GM21723 (cell line): Measurements from ENCODE around the gene ATP11C.
"Not testable (repeated sequence)": the region's sequence is repeated elsewhere in the genome, so short reads cannot be mapped to it uniquely, and the experiment has no call there.

Source experiments
- ATAC-seq: cut with Tn5 transposase; IDR thresholded peaks from one replicate; pipeline ENCODE4 v1.9.1; 2021; ENCODE audit warnings: mild to moderate bottlenecking, moderate library complexity; ENCODE audit not compliant: unreplicated experiment

ATP11C gene

GRCh38 chrX:139932901-139933796 is at the start of gene ATP11C:
Gene ATP11C (minus strand): TSS chrX:139933053. CDS start chrX:139932042, 1,011 bp downstream.
- peak; percentile 79 for ATAC-seq

DNA sequence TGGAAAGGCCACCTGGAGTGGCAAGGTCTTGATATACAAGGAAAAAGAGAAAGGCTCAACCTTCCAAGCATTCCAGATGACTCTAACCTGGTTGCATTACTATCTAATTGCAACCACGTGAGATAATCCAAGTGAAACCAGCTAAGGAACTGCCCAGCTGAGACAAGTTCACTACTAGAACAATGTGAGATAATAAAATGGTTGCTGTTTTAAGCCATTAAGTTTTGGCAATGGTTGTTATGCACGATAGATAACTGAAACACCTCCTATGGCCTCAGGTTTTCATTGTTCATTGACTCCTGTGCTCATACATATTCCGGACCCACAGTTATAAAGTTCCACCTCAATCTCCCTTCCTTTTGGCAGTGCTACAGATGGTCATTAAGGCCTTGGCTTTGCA is 41.6 kb upstream of the ATP11C start:
- ATAC-seq = no peak

- ATAC-seq = no peak
These were observed 40.1 kb upstream of the ATP11C start for GRCh38 chrX:139972629-139973624.

DNA sequence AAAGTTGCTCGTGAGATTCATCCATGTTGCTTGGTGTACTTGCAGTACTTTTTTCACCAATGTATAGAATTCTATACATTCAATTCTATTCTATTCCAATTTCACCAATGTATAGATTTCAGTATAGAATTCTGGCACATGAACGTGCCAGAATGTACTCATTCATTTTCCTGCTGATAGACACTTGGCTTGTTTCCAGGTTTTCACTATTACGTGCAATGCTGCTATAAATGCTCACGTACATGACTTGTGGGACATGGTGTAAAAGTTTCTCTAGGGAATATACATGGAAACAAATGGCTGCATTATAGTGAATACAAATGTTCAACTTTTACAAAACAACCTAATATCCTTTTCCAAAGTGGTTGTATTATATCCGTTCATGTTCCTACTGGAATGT is 39.3 kb upstream of the ATP11C start:
- ATAC-seq = no peak

- ATAC-seq = no peak
These were observed 38.5 kb upstream of the ATP11C start for GRCh38 chrX:139971394-139971749.

DNA sequence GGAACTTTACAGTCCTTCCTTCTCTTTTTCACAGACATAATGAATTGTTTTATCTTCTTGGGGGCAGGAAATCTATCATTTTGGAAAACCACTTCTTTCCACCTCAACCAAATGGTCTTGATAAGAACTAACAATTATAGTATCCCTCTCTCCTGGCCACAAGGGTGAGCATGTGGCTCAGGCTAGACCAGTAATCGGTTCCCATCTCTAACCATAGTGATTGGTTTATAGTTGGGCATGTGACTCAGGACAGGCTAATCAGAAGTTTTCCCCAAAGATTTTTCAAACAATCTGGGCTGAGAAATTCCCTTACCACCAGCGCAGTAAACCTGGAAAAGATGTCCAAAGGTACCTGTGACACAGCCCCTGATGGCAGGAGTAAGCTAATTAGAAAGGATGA is 36.4 kb upstream of the ATP11C start:
- ATAC-seq = no peak

DNA sequence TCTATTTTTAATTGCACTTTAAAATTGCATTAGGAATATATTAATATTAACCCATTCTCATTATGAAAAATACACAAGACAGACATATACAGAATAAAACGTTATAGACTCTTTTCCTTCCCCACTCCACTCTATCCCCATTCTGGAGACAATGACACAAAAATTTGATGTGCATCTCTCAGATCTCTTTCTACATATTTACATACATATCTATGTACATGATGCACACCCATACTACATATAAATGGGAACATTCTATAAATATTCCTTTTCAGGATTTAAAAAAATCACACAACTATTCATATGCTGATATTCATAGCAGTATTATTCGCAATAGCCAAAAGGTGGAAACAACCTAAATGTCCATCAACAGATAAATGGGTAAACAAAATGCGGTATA is 34.9 kb upstream of the ATP11C start:
- ATAC-seq = no peak

DNA sequence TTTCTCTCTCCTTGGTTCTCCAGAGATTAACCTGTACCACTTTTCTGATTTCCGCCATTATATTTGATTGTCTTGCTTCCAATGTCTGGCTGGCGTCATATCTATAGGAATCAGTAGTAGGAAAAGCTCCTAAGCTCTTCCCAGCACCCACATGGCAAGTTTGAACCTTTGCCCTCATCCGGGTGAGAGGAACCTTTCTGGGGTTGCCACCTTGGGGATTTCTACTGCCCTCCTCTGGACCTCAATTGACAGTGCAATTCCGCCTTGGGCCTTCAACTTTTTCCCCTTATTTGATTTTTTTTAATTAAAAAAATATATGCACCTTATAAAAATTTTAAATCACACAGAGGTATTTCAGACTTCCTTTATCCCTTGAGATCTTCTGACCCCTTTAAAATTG is 34.4 kb upstream of the ATP11C start:
- ATAC-seq = no peak

GRCh38 chrX:139966159-139966558 is 33.3 kb upstream of the ATP11C start:
- not testable (repeated sequence) for ATAC-seq

DNA sequence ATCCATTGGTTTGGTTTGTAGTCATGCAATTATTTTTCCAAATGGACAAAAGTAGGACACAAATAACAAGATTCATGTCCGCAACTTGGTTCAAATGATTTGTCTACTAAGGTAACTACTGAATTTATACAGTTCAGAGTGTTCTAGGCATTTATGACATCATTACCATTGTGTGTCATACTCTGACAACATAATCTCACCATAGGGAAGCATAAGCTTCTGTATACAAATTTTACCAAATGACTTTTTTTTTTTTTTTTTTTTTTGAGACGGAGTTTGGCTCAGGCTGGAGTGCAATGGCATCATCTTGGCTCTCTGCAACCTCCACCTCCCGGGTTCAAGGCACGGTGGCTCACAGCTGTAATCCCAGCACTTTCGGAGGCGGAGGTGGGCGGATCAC is 32.6 kb upstream of the ATP11C start, which contains the start of gene CXorf66:
TSS of gene CXorf66 (minus strand) at position 101 of the 400 bp plus-strand sequence. CDS start at position 76, 25 bp downstream.
- ATAC-seq = no peak

DNA sequence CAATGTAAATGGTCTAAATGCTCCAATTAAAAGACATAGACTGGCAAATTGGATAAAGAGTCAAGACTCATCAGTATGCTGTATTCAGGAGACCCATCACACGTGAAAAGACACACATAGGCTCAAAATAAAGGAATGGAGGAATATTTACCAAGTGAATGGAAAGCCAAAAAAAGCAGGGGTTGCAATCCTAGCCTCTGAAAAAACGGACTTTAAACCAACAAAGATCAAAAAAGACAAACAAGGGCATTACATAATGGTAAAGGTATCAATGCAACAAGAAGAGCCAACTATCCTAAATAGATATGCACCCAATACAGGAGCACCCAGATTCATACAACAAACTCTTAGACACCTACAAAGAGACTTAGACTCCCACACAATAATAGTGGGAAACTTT is 28.2 kb upstream of the ATP11C start:
- not testable (repeated sequence) for ATAC-seq

GRCh38 chrX:139949703-139950102 is 16.9 kb upstream of the ATP11C start:
- no peak for ATAC-seq

DNA sequence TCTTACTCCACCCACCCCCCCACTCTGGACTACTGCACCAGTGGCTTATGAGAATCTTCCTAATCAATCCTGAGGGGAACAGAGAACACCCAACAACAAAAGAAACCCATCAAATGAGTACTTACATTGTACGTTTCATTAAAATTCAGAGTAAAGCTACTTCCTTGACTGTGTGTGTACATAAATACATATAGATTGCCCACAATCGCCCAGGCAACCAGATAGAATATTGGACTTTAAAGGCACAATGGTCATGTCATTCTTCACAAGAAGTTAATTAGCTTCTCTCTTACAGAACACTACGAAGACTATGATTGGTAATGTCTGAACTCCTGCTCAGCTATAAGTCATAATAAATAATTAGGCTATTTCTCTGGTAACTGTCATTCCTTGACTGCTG is 12.2 kb upstream of the ATP11C start:
- no peak for ATAC-seq

DNA sequence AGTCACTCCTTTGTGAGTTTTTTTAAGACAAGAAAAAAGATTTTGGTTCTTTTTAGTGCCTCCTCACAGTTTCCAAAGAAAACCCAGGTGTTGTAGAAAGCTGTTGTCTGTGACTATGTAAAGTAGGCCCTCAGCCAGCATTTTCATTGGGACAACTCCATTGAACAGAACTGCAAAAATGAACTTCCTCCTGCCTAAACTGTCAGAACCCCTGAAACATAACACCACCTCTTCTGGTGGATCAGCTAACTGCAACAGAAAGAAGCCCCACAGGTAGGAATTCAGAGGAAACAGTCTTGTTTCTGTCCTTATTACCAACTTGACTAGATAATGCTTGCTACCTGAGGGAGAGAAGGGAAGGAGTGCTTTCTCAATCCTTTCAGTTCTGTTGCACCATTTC is 3.4 kb upstream of the ATP11C start:
- ATAC-seq = no peak

- no peak for ATAC-seq
These were observed 1.1 kb upstream of the ATP11C start for GRCh38 chrX:139933904-139934303.

GRCh38 chrX:139932073-139932900 is 566 bp downstream of the ATP11C start:
- peak; percentile 47 for ATAC-seq

GRCh38 chrX:139931646-139932072 is 1.2 kb downstream of the ATP11C start:
- ATAC-seq = no peak

- ATAC-seq = no peak
These were observed 1.8 kb downstream of the ATP11C start for GRCh38 chrX:139930916-139931645.

DNA sequence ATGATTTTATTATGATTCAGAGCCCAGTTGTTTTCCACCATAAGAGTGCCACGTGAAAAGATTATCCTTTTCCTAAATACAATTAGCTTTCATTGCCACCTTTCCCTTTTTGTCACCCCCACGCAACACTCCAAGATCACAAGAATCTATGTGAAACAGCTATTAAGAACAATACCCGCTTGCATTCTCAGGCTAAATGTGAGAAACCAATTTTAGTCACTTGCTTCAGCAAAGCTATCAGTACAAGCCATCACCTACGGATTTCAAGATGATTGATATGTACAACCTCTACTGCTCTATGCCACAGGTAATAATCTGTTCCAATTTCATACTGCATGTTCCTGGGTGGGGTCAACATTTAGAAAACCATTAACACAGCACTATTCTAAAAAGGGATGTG is 2.5 kb downstream of the ATP11C start:
- no peak for ATAC-seq

GRCh38 chrX:139929876-139930275 is 3.0 kb downstream of the ATP11C start:
- ATAC-seq = no peak
